Activated CD4-positive, alpha-beta T cell treated with anti-CD3 and anti-CD28 coated beads, Interleukin-2, Interleukin-4, amounts not matched to agents 100 ng/mL and 50 ng/mL, durations not matched to agents 16 hours and 8 hours (primary cell): ENCODE results near the gene CLPTM1.
A peak's percentile ranks its signal among the peaks of the same experiment; 100 is the strongest.

Experiments
- DNase-seq: peaks from one replicate; pipeline ENCODE4 v3.0.0-alpha.2; 2020; ENCODE audit warnings: low spot score

CLPTM1 gene

GRCh38 chr19:45010306-45010705 is 55.1 kb downstream of the CLPTM1 start:
- DNase-seq, result no peak

- no peak for DNase-seq
Observed at GRCh38 chr19:45011959-45012358, 56.8 kb downstream of the CLPTM1 start.

- peak; percentile 83 for DNase-seq
Observed at GRCh38 chr19:45016388-45017314, 61.5 kb downstream of the CLPTM1 start.

- no peak for DNase-seq
Observed at GRCh38 chr19:45019187-45019586, 64.0 kb downstream of the CLPTM1 start.

GRCh38 chr19:45020071-45020470 is 64.9 kb downstream of the CLPTM1 start:
- DNase-seq, result no peak

- DNase-seq, result no peak
Observed at GRCh38 chr19:45021971-45022370, 66.8 kb downstream of the CLPTM1 start.

GRCh38 chr19:45023048-45023447 is 67.9 kb downstream of the CLPTM1 start:
- DNase-seq, result no peak

GRCh38 chr19:45025264-45025663 is 70.1 kb downstream of the CLPTM1 start:
- no peak for DNase-seq

- DNase-seq, result no peak
Observed at GRCh38 chr19:45027371-45027770, 72.2 kb downstream of the CLPTM1 start.

- DNase-seq, result no peak
Observed at GRCh38 chr19:45030825-45031224, 75.6 kb downstream of the CLPTM1 start.

GRCh38 chr19:45032421-45032820 is 77.2 kb downstream of the CLPTM1 start:
- DNase-seq, result no peak

GRCh38 chr19:45035755-45036154 is 80.6 kb downstream of the CLPTM1 start:
- no peak for DNase-seq

- no peak for DNase-seq
Observed at GRCh38 chr19:45037393-45038169, 82.4 kb downstream of the CLPTM1 start.

GRCh38 chr19:45038931-45039893 is 84.0 kb downstream of the CLPTM1 start, which contains the start of gene CLASRP:
Gene CLASRP, plus strand, starts transcription at chr19:45039045. Its CDS starts 1,168 bp downstream, at chr19:45040213.
- peak; percentile 90 for DNase-seq

GRCh38 chr19:45040059-45040771 is 85.0 kb downstream of the CLPTM1 start:
- DNase-seq, result no peak

GRCh38 chr19:45041125-45041524 is 85.9 kb downstream of the CLPTM1 start:
- no peak for DNase-seq
